ENCODE data around the gene OR5V1. TPM values are rescaled to one million over a fixed set of nuclear protein-coding genes. Genes with fewer than 3 reads are reported as not detected.
"Not testable (repeated sequence)": the region's sequence is repeated elsewhere in the genome, so short reads cannot be mapped to it uniquely, and the experiment has no call there.

The OR5V1 gene
- not detected in 2 replicates for total RNA-seq (2014; rRNA removed; shearing (Covaris generic))

GRCh38 chr6:29368765-29369164 lies at the start of gene OR5V1:
Gene OR5V1 (minus strand): TSS chr6:29368865. CDS start chr6:29356195, 12,670 bp downstream.
- no peak for DNase-seq (ENCODE audit: low spot score)

GRCh38 chr6:29414588-29414987 lies 45.9 kb upstream of the OR5V1 start, which contains the start of gene OR12D1:
Gene OR12D1 (plus strand): TSS chr6:29414928.
- DNase-seq (ENCODE audit: low spot score): peak; percentile 8

GRCh38 chr6:29403801-29404200 lies 35.1 kb upstream of the OR5V1 start:
- DNase-seq (ENCODE audit: low spot score): no peak

- DNase-seq (ENCODE audit: low spot score): no peak
Measured at GRCh38 chr6:29399525-29399924, 30.9 kb upstream of the OR5V1 start.

GRCh38 chr6:29395331-29395730 lies 26.7 kb upstream of the OR5V1 start, which contains the start of gene OR12D2:
Gene OR12D2 (plus strand): TSS chr6:29395631. CDS start chr6:29396700, 1,069 bp downstream.
- no peak for DNase-seq (ENCODE audit: low spot score)

GRCh38 chr6:29388533-29388932 lies 19.9 kb upstream of the OR5V1 start:
- DNase-seq (ENCODE audit: low spot score): no peak

- peak; percentile 29 for DNase-seq (ENCODE audit: low spot score)
Measured at GRCh38 chr6:29376003-29376402, 7.3 kb upstream of the OR5V1 start.

- no peak for DNase-seq (ENCODE audit: low spot score)
Measured at GRCh38 chr6:29375191-29375590, 6.5 kb upstream of the OR5V1 start, which contains the start of gene OR12D3. Gene OR12D3 (minus strand): TSS chr6:29375291. CDS start chr6:29375287, 4 bp downstream.

GRCh38 chr6:29355603-29356002 lies 13.1 kb downstream of the OR5V1 start:
- DNase-seq (ENCODE audit: low spot score): no peak

GRCh38 chr6:29354980-29355379 lies 13.7 kb downstream of the OR5V1 start:
- no peak for DNase-seq (ENCODE audit: low spot score)

GRCh38 chr6:29349348-29349747 lies 19.3 kb downstream of the OR5V1 start:
- DNase-seq (ENCODE audit: low spot score): not testable (repeated sequence)

GRCh38 chr6:29345380-29345779 lies 23.3 kb downstream of the OR5V1 start:
- DNase-seq (ENCODE audit: low spot score): no peak

- DNase-seq (ENCODE audit: low spot score): no peak
Measured at GRCh38 chr6:29336269-29336668, 32.4 kb downstream of the OR5V1 start.

- no peak for DNase-seq (ENCODE audit: low spot score)
Measured at GRCh38 chr6:29332676-29333075, 36.0 kb downstream of the OR5V1 start.

- no peak for DNase-seq (ENCODE audit: low spot score)
Measured at GRCh38 chr6:29325777-29326176, 42.9 kb downstream of the OR5V1 start.

- not testable (repeated sequence) for DNase-seq (ENCODE audit: low spot score)
Measured at GRCh38 chr6:29323332-29323731, 45.3 kb downstream of the OR5V1 start.

- no peak for DNase-seq (ENCODE audit: low spot score)
Measured at GRCh38 chr6:29319931-29320330, 48.7 kb downstream of the OR5V1 start.

Other genes starting within 250 kb of the OR5V1 start
- not detected in 2 replicates for gene OR2J2, start 198.0 kb downstream of the OR5V1 start, total RNA-seq (2014; rRNA removed; shearing (Covaris generic))
- not detected in 2 replicates for gene OR14J1, start 67.2 kb downstream of the OR5V1 start, total RNA-seq (2014; rRNA removed; shearing (Covaris generic))
- not detected in 2 replicates for gene OR12D3, start 6.4 kb upstream of the OR5V1 start, total RNA-seq (2014; rRNA removed; shearing (Covaris generic))
- gene OR12D2, start 26.8 kb upstream of the OR5V1 start, total RNA-seq (2014; rRNA removed; shearing (Covaris generic)): not detected in 2 replicates
- not detected in 2 replicates for gene OR12D1, start 46.1 kb upstream of the OR5V1 start, total RNA-seq (2014; rRNA removed; shearing (Covaris generic))
- not detected in 2 replicates for gene OR10C1, start 70.4 kb upstream of the OR5V1 start, total RNA-seq (2014; rRNA removed; shearing (Covaris generic))
- gene OR11A1, start 88.2 kb upstream of the OR5V1 start, total RNA-seq (2014; rRNA removed; shearing (Covaris generic)): not detected in 2 replicates
- gene OR2H1, start 88.3 kb upstream of the OR5V1 start, total RNA-seq (2014; rRNA removed; shearing (Covaris generic)): not detected in 2 replicates
- gene MAS1L, start 119.1 kb upstream of the OR5V1 start, total RNA-seq (2014; rRNA removed; shearing (Covaris generic)): not detected in 2 replicates
- not detected in 2 replicates for gene UBD, start 190.9 kb upstream of the OR5V1 start, total RNA-seq (2014; rRNA removed; shearing (Covaris generic))
- not detected in 2 replicates for gene OR2H2, start 216.3 kb upstream of the OR5V1 start, total RNA-seq (2014; rRNA removed; shearing (Covaris generic))